ENCODE measurements around the gene CSRP1. TPM values are rescaled to one million over a fixed set of nuclear protein-coding genes. Genes with fewer than 3 reads are reported as not detected.

The CSRP1 gene
- total and polyA plus RNA-seq, 9 of the 15 experiments (the other 6 are each of a cell fraction or from before 2014, with no cell fraction given), result 6.8 to 39.4 (median 23.7) TPM

GRCh38 chr1:201530741-201531531, 24.0 kb upstream of the CSRP1 start:
- Histone ChIP-seq H3K9me1 (ENCODE audit: control insufficient read depth, insufficient read depth, low read length) (no peaks in the 10 kb centered on the region), H2AFZ (ENCODE audit: low read depth, low read length) (0 out of 2 replicates have a peak overlapping the region, but pooled peaks have one; percentile 53), H3K9ac (ENCODE audit: insufficient read depth in 1 of 2, low read depth in 2 of 2, low read length in 2 of 2) (peak overlapping the region in 1 of 2 experiments; percentile 17; a peak in 1 of 4 replicates), H4K20me1 (replicated peaks; ENCODE audit: control insufficient read depth, insufficient read depth, low read length) (no peaks in the 10 kb centered on the region), H3K4me2 (ENCODE audit: insufficient read depth, low read length) (no peak overlapping the region), H3K4me3 (no peak overlapping the region), H3K9me3 (replicated peaks; ENCODE audit: control insufficient read depth, insufficient read depth, low read depth, low read length) (no peaks in the 10 kb centered on the region), H3K4me1 (replicated peaks in 1 of 2; ENCODE audit: control insufficient read depth in 2 of 2, insufficient read depth in 2 of 2, low read length in 2 of 2) (peaks cover 6 to 14% of the 10 kb centered on the region in 2 experiments), H3K27me3 (ENCODE audit: control insufficient read depth in 2 of 2, insufficient read depth in 2 of 2, low read length in 2 of 2) (peaks cover 0 to 13% of the 10 kb centered on the region in 2 experiments; a peak in 3 of 5 replicates), H3K27ac (ENCODE audit: extremely low read depth, low read depth, low read length) (no peak overlapping the region), H3K79me2 (ENCODE audit: control insufficient read depth, insufficient read depth, low read length) (no peaks in the 10 kb centered on the region), H3K36me3 (ENCODE audit: control insufficient read depth, insufficient read depth, low read length) (no peaks in the 10 kb centered on the region)
- peak; percentile 98 for ATAC-seq
- ChIA-PET CTCF (ENCODE audit: low intra/inter-chr PET ratio) (interaction anchor here (0.7 to 2.0 kb wide), 11 partner anchors 28 to 589 kb away, joined by 3 to 27 read pairs (median 4); no protein-coding TSS in a partner anchor), POLR2A (interaction anchor here (0.6 to 1.9 kb wide), 8 partner anchors 9 to 482 kb away, joined by 3 to 6 read pairs (median 4); no protein-coding TSS in a partner anchor)
- BruUV-seq (replicated peaks), result no TSS peak
- 19% methylated on average over 26 of the region's 26 CpGs for WGBS (ENCODE audit: insufficient coverage, low coverage, missing lambda C conversion rate)
- FAIRE-seq, result peak; percentile 91
- peak; percentile 76 to 88 (median 82) for DNase-seq (ENCODE audit: extremely low read depth in 1 of 4, low spot score in 3 of 4)
- in situ Hi-C loops (cut with MboI) (no loop called here), intact Hi-C loops (cut with micrococcal nuclease) (loop anchor here (1.0 to 10.0 kb wide), 5 partner anchors 28 to 444 kb away; no protein-coding TSS in a partner anchor)
- TF ChIP-seq MAX (CRISPR knock-in tag; IDR thresholded peaks at IDR 0.05) (peak; percentile 76), ZNF699 (CRISPR knock-in tag; IDR thresholded peaks at IDR 0.05; ENCODE audit: insufficient replicate concordance) (no peak), ZNF740 (CRISPR knock-in tag; IDR thresholded peaks at IDR 0.05) (no peak), ZNF740 (tag; IDR thresholded peaks at IDR 0.05) (no peak), SP1 (CRISPR knock-in tag; IDR thresholded peaks at IDR 0.05) (peak; percentile 41; the same call in 1 of the 2 replicates), TCFL5 (CRISPR knock-in tag; conservative IDR thresholded peaks at IDR 0.05) (no peak), ETV6 (IDR thresholded peaks at IDR 0.05; ENCODE audit: borderline replicate concordance in 1 of 2, low read depth in 2 of 2, low read length in 1 of 2) (0 out of 4 replicates have a peak, but pooled peaks of 1 of the 2 experiments have one; percentile 4), ETV6 (CRISPR knock-in tag; IDR thresholded peaks at IDR 0.05; ENCODE audit: borderline replicate concordance) (no peak), ZNF282 (CRISPR knock-in tag; IDR thresholded peaks at IDR 0.05) (no peak), PTTG1 (tag; IDR thresholded peaks at IDR 0.05; ENCODE audit: low read depth) (no peak), ELF4 (CRISPR knock-in tag; IDR thresholded peaks at IDR 0.05) (no peak), KDM2B (CRISPR knock-in tag; IDR thresholded peaks at IDR 0.05) (no peak)
- TF ChIP-seq, protein P1, sequence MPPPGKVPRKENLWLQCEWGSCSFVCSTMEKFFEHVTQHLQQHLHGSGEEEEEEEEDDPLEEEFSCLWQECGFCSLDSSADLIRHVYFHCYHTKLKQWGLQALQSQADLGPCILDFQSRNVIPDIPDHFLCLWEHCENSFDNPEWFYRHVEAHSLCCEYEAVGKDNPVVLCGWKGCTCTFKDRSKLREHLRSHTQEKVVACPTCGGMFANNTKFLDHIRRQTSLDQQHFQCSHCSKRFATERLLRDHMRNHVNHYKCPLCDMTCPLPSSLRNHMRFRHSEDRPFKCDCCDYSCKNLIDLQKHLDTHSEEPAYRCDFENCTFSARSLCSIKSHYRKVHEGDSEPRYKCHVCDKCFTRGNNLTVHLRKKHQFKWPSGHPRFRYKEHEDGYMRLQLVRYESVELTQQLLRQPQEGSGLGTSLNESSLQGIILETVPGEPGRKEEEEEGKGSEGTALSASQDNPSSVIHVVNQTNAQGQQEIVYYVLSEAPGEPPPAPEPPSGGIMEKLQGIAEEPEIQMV (tag; conservative IDR thresholded peaks at IDR 0.05; ENCODE audit: low read depth), result no peak
